Neural progenitor cell (in vitro differentiated cells): ENCODE measurements around the gene NSMF. TPM values are rescaled to one million over a fixed set of nuclear protein-coding genes. Genes with fewer than 3 reads are reported as not detected.
A peak's percentile ranks its signal among the peaks of the same experiment; 100 is the strongest.

Source experiments
- DNase-seq: peaks from one replicate; pipeline ENCODE4 v3.0.0-alpha.2; 2016; ENCODE audit warnings: low spot score
- H2AFZ ChIP-seq: fragments of 200-600 bp; sonication (generic); replicated peaks from 2 replicates; pipeline ENCODE4 v1.6.1; 2016; ENCODE audit warnings: antibody characterized with exemption
- H3F3A ChIP-seq: fragments of 200-600 bp; sonication (generic); 2 replicates; pipeline ENCODE4 v1.6.1; 2016; ENCODE audit warnings: antibody characterized with exemption, low read depth
- H3K27ac ChIP-seq: fragments of 200-600 bp; sonication (generic); 2 replicates; pipeline ENCODE4 v1.5.1; 2016; ENCODE audit warnings: mild to moderate bottlenecking
- H3K27me3 ChIP-seq: fragments of 200-600 bp; sonication (generic); 2 replicates; pipeline ENCODE4 v1.6.1; 2016; ENCODE audit warnings: mild to moderate bottlenecking, moderate library complexity
- H3K36me3 ChIP-seq: fragments of 200-600 bp; sonication (generic); 2 replicates; pipeline ENCODE4 v1.5.1; 2016
- H3K4me1 ChIP-seq: fragments of 200-600 bp; sonication (generic); 2 replicates; pipeline ENCODE4 v1.6.1; 2016; ENCODE audit warnings: mixed run types
- H3K4me2 ChIP-seq: fragments of 200-600 bp; sonication (generic); 2 replicates; pipeline ENCODE4 v1.6.1; 2016
- H3K4me3 ChIP-seq: fragments of 200-600 bp; sonication (generic); 2 replicates; pipeline ENCODE4 v1.5.1; 2016
- H3K79me2 ChIP-seq: fragments of 200-600 bp; sonication (generic); 2 replicates; pipeline ENCODE4 v1.6.1; 2016; ENCODE audit warnings: low read depth
- H3K9ac ChIP-seq: fragments of 200-600 bp; sonication (generic); 2 replicates; pipeline ENCODE4 v1.6.1; 2016
- H3K9me3 ChIP-seq: fragments of 200-600 bp; sonication (generic); 2 replicates; pipeline ENCODE4 v1.5.1; 2016; ENCODE audit warnings: low read depth
- H4K20me1 ChIP-seq: fragments of 200-600 bp; sonication (generic); 2 replicates; pipeline ENCODE4 v1.6.1; 2016; ENCODE audit warnings: low read depth
- H3K27ac Mint-ChIP-seq: 3 replicates; pipeline ENCODE4 v1.8.0; 2021; ENCODE audit warnings: mixed read lengths
- H3K27me3 Mint-ChIP-seq: 2 replicates; pipeline ENCODE4 v1.8.0; 2022; ENCODE audit warnings: low read depth, mild to moderate bottlenecking, inconsistent platforms, moderate library complexity, mixed read lengths; ENCODE audit not compliant: insufficient read depth
- H3K36me3 Mint-ChIP-seq: 3 replicates; pipeline ENCODE4 v1.8.0; 2021; ENCODE audit warnings: mixed read lengths
- H3K4me1 Mint-ChIP-seq: 3 replicates; pipeline ENCODE4 v1.8.0; 2021; ENCODE audit warnings: mixed read lengths
- H3K4me3 Mint-ChIP-seq: 3 replicates; pipeline ENCODE4 v1.8.0; 2021; ENCODE audit warnings: mild to moderate bottlenecking, moderate library complexity, mixed read lengths
- H3K9me3 Mint-ChIP-seq: 3 replicates; pipeline ENCODE4 v1.8.0; 2020; ENCODE audit warnings: mixed read lengths
- CTCF ChIP-seq: fragments of 200-600 bp; sonication (generic); IDR thresholded peaks from 2 replicates; pipeline ENCODE4 v1.5.1; 2017; ENCODE audit warnings: antibody characterized with exemption, mild to moderate bottlenecking
- EZH2 ChIP-seq: fragments of 200-600 bp; sonication (generic); IDR thresholded peaks from 2 replicates; pipeline ENCODE4 v1.6.1; 2017; ENCODE audit warnings: antibody characterized with exemption, mild to moderate bottlenecking, moderate library complexity
- EZH2phosphoT487 ChIP-seq: fragments of 200-600 bp; sonication (generic); IDR thresholded peaks from 2 replicates; pipeline ENCODE4 v1.6.1; 2017; ENCODE audit warnings: antibody characterized with exemption
- total RNA-seq: library from RNA; depleted of rRNA; stranded (reverse); fragments of >200 nt; gene quantifications from 2 replicates; pipeline ENCODE4 v1.2.3, GENCODE V29; 2015; ENCODE audit warnings: low replicate concordance

The NSMF gene
- total RNA-seq, 1 donor from 2014 or later = 17.1 TPM

DNA sequence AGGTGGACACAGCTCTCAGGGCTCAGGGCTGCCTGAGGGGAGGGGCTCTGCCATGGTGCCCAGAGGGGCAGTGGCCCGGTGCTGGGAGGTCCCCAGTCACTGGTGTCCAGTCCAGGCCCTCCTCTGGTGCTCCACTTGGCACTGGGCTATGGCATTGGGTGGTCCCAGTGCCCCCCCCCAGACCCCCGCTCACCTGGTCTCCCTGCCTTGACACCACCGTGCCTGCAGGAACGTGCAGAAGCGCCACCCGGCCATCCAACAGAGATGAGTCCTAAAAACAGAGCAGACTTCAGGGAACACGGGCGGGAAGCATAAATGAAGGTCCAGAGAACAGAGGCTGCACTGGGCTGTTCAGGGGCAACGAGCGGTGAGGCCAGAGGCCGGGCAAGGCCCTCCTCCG is 42.3 kb upstream of the NSMF start:
- H3K27ac Mint-ChIP-seq = peak overlapping the region; percentile 50
- peaks cover 4% of the 10 kb centered on the region for H3K36me3 Mint-ChIP-seq

GRCh38 chr9:137500666-137501397 is 41.7 kb upstream of the NSMF start:
- Histone ChIP-seq H3K4me1 (no peaks in the 10 kb centered on the region), H3F3A (peaks cover 11% of the 10 kb centered on the region), H3K4me3 (no peak overlapping the region), H2AFZ (no peak overlapping the region), H3K36me3 (no peaks in the 10 kb centered on the region), H3K9ac (no peak overlapping the region), H3K27me3 (no peaks in the 10 kb centered on the region), H3K9me3 (no peaks in the 10 kb centered on the region), H3K79me2 (no peaks in the 10 kb centered on the region), H4K20me1 (no peaks in the 10 kb centered on the region), H3K4me2 (no peak overlapping the region), H3K27ac (no peak overlapping the region)
- Mint-ChIP-seq H3K27me3 (peaks cover 17% of the 10 kb centered on the region), H3K4me1 (peaks cover 4% of the 10 kb centered on the region), H3K27ac (no peak overlapping the region), H3K4me3 (no peak overlapping the region), H3K9me3 (peaks cover 18% of the 10 kb centered on the region), H3K36me3 (peaks cover 4% of the 10 kb centered on the region)
- TF ChIP-seq EZH2 (no peak), EZH2phosphoT487 (no peak), CTCF (no peak)
- DNase-seq = no peak

More for the DNA sequence above, 42.3 kb upstream of the NSMF start:
- no peak for TF ChIP-seq EZH2phosphoT487
- TF ChIP-seq EZH2 = no peak
- TF ChIP-seq CTCF = no peak
- H3K27me3 Mint-ChIP-seq = peaks cover 19% of the 10 kb centered on the region
- Histone ChIP-seq H3K79me2 (no peaks in the 10 kb centered on the region), H3K4me1 (no peaks in the 10 kb centered on the region), H3K27me3 (no peaks in the 10 kb centered on the region), H3F3A (peaks cover 11% of the 10 kb centered on the region), H3K36me3 (no peaks in the 10 kb centered on the region), H2AFZ (no peak overlapping the region), H3K27ac (no peak overlapping the region), H3K9ac (no peak overlapping the region), H3K4me3 (no peak overlapping the region), H3K4me2 (no peak overlapping the region), H3K9me3 (no peaks in the 10 kb centered on the region), H4K20me1 (no peaks in the 10 kb centered on the region)
- peaks cover 4% of the 10 kb centered on the region for H3K4me1 Mint-ChIP-seq
- H3K9me3 Mint-ChIP-seq = peaks cover 18% of the 10 kb centered on the region
- no peak for DNase-seq
- peak overlapping the region; percentile 75 for H3K4me3 Mint-ChIP-seq

DNA sequence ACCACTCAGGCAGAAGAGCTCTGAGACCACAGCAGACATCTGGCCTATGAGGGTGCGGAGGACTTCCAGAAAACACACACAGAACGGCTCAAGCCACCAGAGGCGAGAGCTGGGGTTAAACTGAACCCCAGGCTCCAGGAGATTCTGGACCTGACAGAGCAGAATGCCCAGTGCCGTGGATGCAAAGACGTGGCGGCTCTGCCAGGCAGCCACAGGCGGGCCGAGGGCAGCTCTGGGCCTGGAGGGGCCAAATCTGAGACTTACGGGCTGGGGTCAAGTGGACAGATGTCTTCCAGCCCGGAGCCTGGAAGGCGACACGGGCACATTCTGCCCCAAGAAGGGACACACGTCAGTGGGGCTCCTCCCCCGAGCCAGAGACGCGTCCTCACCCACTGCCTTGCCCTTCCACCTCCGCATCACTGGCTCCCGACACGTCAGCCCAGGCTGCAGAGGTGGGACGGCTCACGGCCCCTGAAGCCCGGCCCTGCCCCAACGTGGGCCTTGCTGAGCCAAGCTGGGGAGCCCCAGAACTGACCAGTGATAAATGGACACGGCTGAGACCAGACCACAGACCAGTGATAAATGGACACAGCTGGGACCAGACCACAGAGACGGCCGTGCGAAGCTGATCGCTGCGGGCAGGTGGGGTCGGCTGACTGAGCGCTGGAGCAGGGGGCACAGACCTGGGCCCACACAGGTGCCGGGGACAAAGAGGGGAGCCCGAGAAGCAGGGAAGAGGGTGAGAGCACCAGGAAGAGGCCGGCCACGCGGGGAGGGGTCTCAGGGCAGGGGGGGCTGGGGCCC is 40.9 kb upstream of the NSMF start:
- Histone ChIP-seq H2AFZ (no peak overlapping the region), H3K4me1 (no peaks in the 10 kb centered on the region), H3K9me3 (no peaks in the 10 kb centered on the region), H3K9ac (no peak overlapping the region), H3K27ac (no peak overlapping the region), H3K79me2 (no peaks in the 10 kb centered on the region), H3K36me3 (no peaks in the 10 kb centered on the region), H3K4me3 (no peak overlapping the region), H3K27me3 (no peaks in the 10 kb centered on the region), H3F3A (peaks cover 11% of the 10 kb centered on the region), H4K20me1 (no peaks in the 10 kb centered on the region), H3K4me2 (no peak overlapping the region)
- H3K36me3 Mint-ChIP-seq = peaks cover 4% of the 10 kb centered on the region
- H3K27ac Mint-ChIP-seq = no peak overlapping the region
- no peak overlapping the region for H3K4me3 Mint-ChIP-seq
- peaks cover 4% of the 10 kb centered on the region for H3K4me1 Mint-ChIP-seq
- TF ChIP-seq EZH2 (no peak), CTCF (no peak), EZH2phosphoT487 (no peak)
- peaks cover 18% of the 10 kb centered on the region for H3K9me3 Mint-ChIP-seq
- DNase-seq = no peak
- H3K27me3 Mint-ChIP-seq = peaks cover 17% of the 10 kb centered on the region
